HG02588 (cell line): Measurements from ENCODE around the gene METAP2.
"Not testable (repeated sequence)": the region's sequence is repeated elsewhere in the genome, so short reads cannot be mapped to it uniquely, and the experiment has no call there.

Source experiments
- ATAC-seq: cut with Tn5 transposase; IDR thresholded peaks from one replicate; pipeline ENCODE4 v1.9.1; 2021; ENCODE audit warnings: mild to moderate bottlenecking, moderate library complexity; ENCODE audit not compliant: unreplicated experiment

METAP2 gene

GRCh38 chr12:95473884-95474659 lies at the start of gene METAP2:
TSS of gene METAP2 (plus strand) at chr12:95474152. CDS start at chr12:95474180, 28 bp downstream.
- ATAC-seq = peak; percentile 98

GRCh38 chr12:95424271-95424994 lies 49.5 kb upstream of the METAP2 start:
- no peak for ATAC-seq

GRCh38 chr12:95429172-95429510 lies 44.8 kb upstream of the METAP2 start:
- ATAC-seq = no peak

- ATAC-seq = no peak
Observed at GRCh38 chr12:95431120-95431519, 42.8 kb upstream of the METAP2 start.

GRCh38 chr12:95435355-95435754 lies 38.6 kb upstream of the METAP2 start:
- ATAC-seq = no peak

- no peak for ATAC-seq
Observed at GRCh38 chr12:95437565-95437964, 36.4 kb upstream of the METAP2 start.

- no peak for ATAC-seq
Observed at GRCh38 chr12:95439461-95440230, 34.3 kb upstream of the METAP2 start.

GRCh38 chr12:95440401-95440800 lies 33.6 kb upstream of the METAP2 start:
- ATAC-seq = no peak

- no peak for ATAC-seq
Observed at GRCh38 chr12:95443459-95443858, 30.5 kb upstream of the METAP2 start.

- ATAC-seq = not testable (repeated sequence)
Observed at GRCh38 chr12:95445099-95445498, 28.9 kb upstream of the METAP2 start.

- no peak for ATAC-seq
Observed at GRCh38 chr12:95445884-95446505, 28.0 kb upstream of the METAP2 start.

- no peak for ATAC-seq
Observed at GRCh38 chr12:95446506-95446900, 27.4 kb upstream of the METAP2 start.

- ATAC-seq = not testable (repeated sequence)
Observed at GRCh38 chr12:95449656-95450055, 24.3 kb upstream of the METAP2 start.

- ATAC-seq = not testable (repeated sequence)
Observed at GRCh38 chr12:95452501-95452900, 21.5 kb upstream of the METAP2 start.

- ATAC-seq = not testable (repeated sequence)
Observed at GRCh38 chr12:95453881-95454280, 20.1 kb upstream of the METAP2 start.

GRCh38 chr12:95454780-95455215 lies 19.2 kb upstream of the METAP2 start:
- ATAC-seq = not testable (repeated sequence)

GRCh38 chr12:95457605-95458004 lies 16.3 kb upstream of the METAP2 start:
- ATAC-seq = not testable (repeated sequence)

GRCh38 chr12:95458761-95459160 lies 15.2 kb upstream of the METAP2 start:
- ATAC-seq = no peak

GRCh38 chr12:95459310-95459709 lies 14.6 kb upstream of the METAP2 start:
- no peak for ATAC-seq

- ATAC-seq = no peak
Observed at GRCh38 chr12:95460105-95460504, 13.8 kb upstream of the METAP2 start.

- ATAC-seq = no peak
Observed at GRCh38 chr12:95460896-95461295, 13.1 kb upstream of the METAP2 start.
